ENCODE data around the gene DGKA.

The DGKA gene

GRCh38 chr12:55931780-55932550 lies 1.0 kb downstream of the DGKA start:
- no peak for DNase-seq

DNA sequence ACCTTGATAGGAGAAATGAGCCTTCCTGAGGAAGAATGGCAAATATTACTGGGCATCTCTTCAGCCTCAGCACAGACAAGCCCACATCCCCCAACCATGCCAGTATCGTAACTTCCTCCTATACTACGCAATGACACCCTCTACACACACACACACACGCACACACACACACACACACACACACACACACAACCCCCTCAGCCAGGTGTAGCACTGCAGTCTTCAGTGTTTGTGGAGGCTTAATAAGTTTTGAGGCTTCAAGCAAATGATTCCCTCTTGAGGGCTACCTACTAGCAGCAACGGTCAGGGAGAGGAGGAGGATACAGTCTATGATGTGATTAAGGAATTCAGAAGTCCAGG lies 1.6 kb downstream of the DGKA start:
- no peak for DNase-seq

GRCh38 chr12:55933169-55933798 lies 2.3 kb downstream of the DGKA start:
- no peak for DNase-seq

DNA sequence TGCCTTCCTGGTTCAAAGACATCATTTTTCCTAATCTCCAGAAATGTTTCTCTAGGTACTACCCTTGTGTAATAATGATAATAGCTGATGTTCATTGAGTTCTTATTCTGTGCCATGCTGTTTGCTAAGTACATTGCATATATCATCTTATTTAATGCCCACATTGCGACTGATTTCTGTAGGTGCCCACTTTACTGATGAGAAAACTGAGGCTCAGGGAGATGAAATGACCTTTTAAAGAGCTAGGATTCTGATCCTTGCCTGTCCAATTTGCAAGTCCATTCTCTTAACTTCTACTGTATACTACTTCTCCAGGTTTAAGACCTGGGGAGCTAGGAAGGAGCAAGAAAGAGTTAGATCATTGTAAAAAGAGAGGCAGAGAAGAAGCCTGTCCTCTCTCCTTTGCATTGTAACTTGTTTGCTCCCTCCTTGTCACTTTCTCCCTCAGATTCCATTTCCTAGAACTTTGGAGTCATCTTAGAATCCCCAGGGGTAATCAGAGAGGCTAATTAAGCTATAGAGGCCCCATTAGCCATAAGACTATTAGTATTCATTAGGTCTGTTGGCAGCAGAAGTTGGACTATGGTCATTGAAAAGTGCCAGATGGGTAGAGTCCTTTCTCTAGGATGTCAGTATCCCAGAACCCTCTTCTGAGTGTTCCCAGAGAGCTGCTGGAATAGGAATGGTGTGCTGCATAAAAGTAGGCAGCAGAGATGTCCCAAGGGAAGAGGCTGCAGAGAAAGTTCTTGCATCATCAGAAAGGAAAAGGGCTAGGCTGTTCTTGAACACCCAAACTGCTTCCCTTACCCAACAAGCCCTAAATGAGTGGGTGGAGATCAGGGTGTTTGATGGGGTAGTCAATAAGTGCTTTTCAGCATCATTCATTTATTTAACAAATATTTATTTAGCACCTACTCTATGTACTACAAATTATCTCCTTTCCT lies 3.1 kb downstream of the DGKA start:
- no peak for DNase-seq

DNA sequence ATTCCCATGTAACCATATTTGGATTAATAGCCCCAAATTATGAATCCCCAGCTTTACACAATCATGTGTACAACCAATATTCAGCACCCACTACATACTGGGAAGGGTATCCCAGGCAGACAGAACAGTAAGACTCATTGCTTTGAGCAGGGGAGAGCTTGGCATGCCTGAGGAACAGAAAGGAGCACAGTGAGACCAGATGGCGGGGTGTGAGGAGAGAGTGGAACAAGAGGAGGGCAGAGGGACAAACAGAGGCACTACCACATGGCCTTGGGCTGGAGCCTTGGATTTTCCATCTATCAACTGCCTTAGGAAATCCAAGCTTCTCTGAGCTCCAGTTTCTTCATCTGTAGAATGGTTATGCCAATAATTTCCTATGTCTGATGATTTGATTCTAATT lies 3.8 kb downstream of the DGKA start:
- DNase-seq, result no peak

GRCh38 chr12:55935738-55936151 lies 4.8 kb downstream of the DGKA start:
- no peak for DNase-seq

DNA sequence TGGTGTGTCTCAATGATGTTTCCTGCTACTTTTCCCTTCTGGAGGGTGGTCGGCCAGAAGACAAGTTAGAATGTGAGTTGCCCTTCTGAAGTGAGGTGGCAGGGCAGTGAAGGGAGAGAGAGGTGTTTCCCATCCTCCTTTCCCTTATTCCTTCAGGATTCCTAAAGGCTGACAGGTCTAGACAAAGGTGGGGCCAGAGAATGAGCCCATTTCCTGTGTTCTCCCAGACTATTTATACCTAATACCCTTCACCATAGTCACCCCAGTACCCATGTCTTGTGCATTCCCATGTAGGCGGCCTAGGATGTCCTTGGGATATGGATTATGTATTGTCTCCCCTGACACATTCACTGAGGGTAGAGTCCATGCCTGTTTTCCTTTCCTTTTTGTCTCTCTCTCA lies 7.0 kb downstream of the DGKA start:
- no peak for DNase-seq

GRCh38 chr12:55938826-55939501 lies 8.0 kb downstream of the DGKA start:
- no peak for DNase-seq

DNA sequence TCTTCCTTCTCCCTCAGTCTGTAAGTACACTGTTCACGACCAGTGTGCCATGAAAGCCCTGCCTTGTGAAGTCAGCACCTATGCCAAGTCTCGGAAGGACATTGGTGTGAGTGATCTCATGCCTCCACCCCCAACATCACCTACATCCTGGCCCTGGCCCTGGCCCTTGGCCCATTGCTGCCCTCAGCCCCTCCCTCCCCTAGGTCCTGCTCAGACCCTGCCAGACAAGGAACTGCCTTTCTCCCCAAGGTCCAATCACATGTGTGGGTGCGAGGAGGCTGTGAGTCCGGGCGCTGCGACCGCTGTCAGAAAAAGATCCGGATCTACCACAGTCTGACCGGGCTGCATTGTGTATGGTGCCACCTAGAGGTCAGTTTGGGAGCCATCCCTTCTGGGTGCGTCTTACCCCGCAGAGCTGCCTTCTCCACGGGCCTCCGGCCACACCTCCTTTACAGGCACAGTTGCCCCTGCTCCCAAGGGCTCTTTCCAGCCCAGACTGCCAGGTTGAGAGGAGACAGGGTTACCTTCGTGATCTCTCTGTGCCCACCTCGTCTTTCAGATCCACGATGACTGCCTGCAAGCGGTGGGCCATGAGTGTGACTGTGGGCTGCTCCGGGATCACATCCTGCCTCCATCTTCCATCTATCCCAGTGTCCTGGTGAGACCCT lies 9.2 kb downstream of the DGKA start:
- peak; percentile 62 for DNase-seq

DNA sequence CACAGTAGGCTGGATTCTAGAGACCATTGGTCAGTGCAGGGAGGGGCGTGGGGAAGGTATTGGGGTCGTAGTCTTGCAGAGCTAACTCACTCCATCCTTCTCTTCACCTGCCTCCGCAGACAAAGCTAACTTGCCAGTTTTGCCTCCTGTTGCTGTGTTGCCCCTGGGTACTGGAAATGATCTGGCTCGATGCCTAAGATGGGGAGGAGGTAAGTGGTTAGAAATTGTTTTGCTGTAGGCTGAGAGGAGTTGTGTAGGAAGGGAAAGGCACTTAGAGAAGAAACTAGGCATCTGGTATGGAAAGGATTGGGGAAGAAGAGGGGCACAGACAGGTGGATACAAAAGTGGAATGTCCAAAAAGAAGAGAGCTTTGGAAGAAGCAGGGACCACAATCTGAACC lies 11.1 kb downstream of the DGKA start:
- peak; percentile 30 for DNase-seq

GRCh38 chr12:55942577-55943136 lies 11.7 kb downstream of the DGKA start:
- no peak for DNase-seq

DNA sequence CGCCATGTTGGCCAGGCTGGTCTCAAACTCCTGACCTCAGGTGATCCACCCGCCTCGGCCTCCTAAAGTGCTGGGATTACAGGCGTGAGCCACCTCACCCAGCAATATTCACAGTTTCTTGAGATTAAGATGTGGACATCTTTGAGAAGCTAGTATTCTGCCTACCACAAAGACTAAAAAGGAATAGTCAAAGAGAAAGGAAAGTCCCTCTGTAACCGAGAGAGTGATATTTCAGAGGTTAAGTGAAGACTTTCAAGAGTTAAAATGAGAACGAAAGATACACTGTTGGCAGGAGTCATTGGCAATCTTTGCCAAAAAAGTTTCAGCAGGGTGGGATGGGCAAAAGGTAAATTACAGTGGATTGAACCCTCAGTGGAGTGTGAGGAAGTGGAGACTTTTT lies 15.6 kb downstream of the DGKA start:
- DNase-seq, result no peak

DNA sequence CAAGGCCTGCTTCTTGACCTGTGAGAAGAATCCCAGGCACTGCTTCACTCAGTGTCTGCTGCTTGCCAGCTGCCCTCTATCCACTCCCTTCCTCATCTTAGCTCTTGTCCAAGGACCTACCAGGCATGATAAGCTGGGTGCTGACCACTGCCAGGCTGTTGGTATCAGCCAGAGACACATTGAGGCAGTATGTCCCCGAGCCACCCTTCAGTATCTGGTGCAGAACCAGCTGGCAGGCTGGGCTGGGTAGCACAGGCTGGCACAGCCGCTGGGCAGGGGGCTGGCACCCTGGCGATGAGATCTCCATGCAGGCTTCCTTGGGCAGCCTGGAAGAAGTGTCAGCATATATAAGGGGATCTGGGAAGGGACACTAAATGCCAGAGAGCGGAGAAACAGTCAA lies 24.4 kb downstream of the DGKA start:
- no peak for DNase-seq

- DNase-seq, result no peak
These were observed 25.0 kb downstream of the DGKA start for GRCh38 chr12:55955800-55956508.

GRCh38 chr12:55957106-55957859 lies 26.3 kb downstream of the DGKA start:
- peak; percentile 39 for DNase-seq

- no peak for DNase-seq
These were observed 32.8 kb downstream of the DGKA start for GRCh38 chr12:55963760-55964159.

DNA sequence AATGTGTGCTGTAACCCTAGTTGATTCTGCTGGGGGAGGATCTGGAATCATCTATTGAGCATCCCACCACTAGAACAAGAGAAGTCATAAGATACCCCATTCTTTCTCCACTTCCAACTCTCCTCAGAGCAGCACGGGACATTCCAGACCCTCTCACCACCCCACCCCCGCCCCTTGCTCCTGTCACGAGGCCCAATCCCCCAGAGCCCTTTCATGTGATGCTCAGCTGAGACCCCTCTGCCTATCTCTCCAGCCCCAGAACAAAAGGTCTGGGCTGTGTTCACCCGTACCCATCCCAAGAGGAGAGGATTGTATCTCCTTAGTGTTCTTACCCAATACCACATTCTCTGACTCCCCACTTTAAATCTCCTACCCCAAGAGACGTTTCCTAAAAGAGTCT lies 34.3 kb downstream of the DGKA start:
- no peak for DNase-seq

GRCh38 chr12:55965941-55966407 lies 35.0 kb downstream of the DGKA start, which contains the start of gene PMEL:
PMEL (minus strand) TSS chr12:55966042; CDS start chr12:55966011, 31 bp downstream.
- DNase-seq, result no peak

- peak; percentile 51 for DNase-seq
These were observed 35.7 kb downstream of the DGKA start, which contains the start of gene CDK2 for GRCh38 chr12:55966408-55967281. CDK2 (plus strand) TSS chr12:55966830; CDS start chr12:55967009, 179 bp downstream.

All from DMS79 (cell line).